Epidermal melanocyte (primary cell): Measurements from ENCODE around the gene GFAP.
A peak's percentile ranks its signal among the peaks of the same experiment; 100 is the strongest.

ENCODE experiments used
- DNase-seq: peaks from one replicate; pipeline ENCODE4 v3.0.0; 2011; ENCODE audit warnings: low spot score; ENCODE audit not compliant: insufficient read length

The GFAP gene

DNA sequence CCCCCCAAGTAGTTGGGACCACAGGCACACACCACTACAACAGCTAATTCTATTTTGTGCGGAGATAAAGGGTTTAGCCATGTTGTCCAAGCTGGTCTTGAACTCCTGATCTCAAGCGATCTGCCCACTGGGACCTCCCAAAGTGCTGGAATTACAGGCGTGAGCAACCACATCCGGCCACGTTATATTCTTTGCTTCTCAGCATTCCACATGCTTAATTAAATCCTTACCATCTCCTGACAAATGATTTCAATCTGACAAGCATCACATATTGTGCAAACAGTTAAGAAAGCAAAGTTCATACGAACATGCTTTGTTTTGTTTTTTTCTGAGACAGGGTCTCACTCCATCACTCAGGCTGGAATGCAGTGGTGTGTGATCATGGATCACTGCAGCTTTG lies 49.4 kb downstream of the GFAP start:
- DNase-seq, result no peak

DNA sequence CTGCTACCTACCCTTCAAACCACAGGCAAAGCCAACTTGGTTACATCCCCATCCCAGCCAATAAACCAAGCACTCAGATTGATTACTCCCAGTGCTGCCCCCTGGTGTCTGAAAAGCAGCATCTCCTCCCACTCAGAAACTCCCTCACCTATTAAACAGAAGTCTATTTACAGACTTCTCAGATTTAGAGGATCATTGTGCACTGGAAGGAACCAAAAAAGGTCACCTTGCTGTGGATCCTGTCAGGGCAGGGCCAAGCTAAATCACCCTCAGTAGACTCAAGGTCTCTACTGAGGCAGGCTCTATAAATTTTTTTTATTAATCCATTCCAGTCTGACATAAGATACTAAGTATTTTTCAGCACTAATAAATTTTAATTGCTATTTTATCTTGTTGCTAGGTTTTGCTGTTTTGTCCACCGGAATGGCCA lies 50.1 kb downstream of the GFAP start:
- DNase-seq, result peak; percentile 84

DNA sequence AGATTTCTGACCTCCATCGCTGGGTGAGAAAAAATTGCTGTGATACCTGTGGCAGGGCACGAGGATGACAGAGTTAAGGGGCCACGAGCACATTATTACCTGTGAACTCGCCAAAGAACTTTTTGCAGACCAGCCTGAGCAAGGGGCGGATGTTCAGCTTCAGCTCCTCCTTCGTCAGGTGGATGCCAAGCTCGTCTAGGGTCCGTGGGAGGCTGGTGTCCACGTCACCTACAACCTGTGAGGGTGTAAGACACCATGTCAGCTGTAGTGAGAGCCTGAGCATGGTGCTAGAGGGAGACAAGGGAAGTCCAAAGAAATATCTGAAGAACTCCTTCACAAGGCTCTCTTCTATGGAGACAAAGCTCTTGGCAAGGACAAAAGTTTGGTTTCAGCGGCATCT lies 50.5 kb downstream of the GFAP start:
- no peak for DNase-seq

DNA sequence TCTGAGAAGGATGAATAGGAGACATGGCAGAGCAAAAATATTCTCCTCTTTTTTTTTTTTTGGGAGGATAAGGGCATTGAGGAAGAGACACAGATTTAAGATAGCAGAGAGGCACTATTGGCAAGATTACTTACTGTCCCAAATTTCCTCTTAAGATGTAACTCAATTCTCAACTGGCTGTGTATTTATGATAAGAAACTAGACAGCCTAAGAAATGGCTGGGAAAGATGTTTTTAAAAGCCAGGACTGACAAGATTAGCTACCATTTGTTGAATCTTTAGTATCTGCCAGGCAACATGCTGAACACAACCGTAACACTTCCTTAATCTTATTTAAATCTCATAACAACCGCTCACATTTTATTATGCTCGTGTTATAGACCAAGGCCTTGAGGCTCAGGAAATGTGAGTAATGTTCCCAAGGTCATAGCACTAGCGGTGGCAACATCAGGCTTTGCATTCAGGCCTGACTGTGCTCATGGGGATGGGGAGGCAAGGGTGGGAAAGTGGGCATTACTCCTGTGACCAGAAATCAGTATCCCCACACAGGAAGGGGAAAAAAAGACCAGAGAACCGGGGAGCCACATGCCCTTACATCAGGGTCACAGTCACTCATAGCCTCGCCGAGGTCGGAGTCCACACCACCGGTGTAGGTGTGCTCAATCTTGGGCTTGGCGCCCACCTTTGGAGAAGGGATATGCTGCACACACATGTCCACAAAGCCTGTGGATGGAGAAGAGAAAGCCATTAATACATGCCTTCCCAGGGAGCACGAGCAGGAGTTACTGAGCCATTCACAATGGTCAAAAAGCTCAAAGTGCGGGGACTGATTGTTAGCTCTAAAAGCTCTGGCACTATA lies 52.0 kb downstream of the GFAP start:
- DNase-seq, result no peak

DNA sequence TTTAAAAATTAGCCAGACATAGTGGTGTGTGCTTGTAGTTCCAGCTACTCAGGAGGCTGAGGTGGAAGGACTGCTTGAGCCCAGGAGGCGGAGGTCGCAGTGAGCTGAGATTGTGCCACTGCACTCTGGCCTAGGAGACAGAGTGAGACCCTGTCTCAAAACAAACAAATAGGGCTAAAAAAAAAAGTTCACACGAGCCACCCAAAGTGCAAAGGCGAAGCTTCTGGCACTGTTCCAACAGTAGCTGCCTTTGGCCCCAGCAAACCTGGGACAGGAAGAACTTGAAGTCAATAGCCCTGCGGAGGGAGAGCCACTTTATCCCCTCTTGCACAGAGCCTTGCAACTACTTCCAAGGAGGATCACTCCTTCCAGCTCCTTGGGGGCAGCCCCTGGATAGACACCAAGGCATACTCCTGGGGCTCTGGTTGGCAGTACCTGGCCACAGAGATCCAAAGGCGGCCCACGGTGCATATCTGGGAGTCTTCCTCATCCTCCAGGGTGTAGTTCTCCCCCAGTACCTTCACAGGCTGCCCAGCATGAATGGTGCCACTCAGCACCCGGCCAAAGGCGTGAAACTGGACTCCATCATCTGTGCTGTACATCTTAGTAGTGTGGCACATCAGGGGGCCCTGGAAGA lies 52.9 kb downstream of the GFAP start:
- no peak for DNase-seq

DNA sequence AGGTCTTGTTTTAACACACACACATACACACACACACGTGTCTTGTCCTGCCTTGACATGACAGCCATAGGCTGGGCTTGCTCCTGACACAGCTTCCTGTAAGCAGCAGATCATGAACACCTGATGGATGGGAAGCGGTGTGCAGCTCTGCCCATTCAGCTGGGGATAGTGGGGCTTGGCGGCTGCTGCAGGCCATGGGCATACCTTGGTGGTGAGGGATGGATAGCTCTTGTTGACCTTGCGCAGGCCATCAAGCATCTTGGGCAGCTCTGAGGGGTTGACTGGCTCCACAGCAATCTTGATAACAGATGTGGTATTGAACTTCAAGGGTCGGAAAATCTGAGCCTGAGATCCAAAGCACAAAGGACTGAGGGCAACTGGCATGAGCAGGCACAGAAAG lies 55.6 kb downstream of the GFAP start:
- DNase-seq, result no peak

DNA sequence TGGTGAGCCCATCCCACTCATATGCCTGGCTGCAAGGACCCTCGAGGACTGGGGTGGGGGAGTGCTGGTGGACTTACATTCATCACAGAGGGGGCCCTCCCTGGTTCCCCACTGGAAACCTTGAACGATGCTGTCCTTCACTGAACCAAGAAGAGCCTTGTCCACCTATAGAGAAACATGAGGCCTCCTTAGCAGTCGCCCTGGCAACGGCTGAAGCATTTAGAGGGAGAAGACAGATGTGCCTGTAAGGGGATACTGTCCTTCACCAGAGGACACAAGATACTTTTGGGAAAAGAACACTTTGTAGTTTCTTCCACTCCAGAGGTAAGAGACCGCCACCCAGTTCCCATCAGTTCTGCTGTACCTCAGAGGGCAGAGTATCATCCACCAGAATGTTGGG lies 61.1 kb downstream of the GFAP start:
- no peak for DNase-seq
